Transverse colon (tissue), 4 donors: Measurements from ENCODE around the gene KANK4. TPM values are rescaled to one million over a fixed set of nuclear protein-coding genes. Genes with fewer than 3 reads are reported as not detected.

ENCODE experiments used
- DNase-seq: peaks from one replicate; pipeline ENCODE4 v3.0.0-alpha.2; 2019
- H3K27ac ChIP-seq, 4 donors: fragments of 200-600 bp; sonication (generic); 2 replicates each; pipeline ENCODE4 v1.5.1; 2016 to 2018; ENCODE audit warnings: inconsistent platforms in 4 of 4
- H3K27me3 ChIP-seq: fragments of 200-600 bp; sonication (generic); 2 replicates; pipeline ENCODE4 v1.5.1; 2017; ENCODE audit warnings: inconsistent platforms
- H3K36me3 ChIP-seq, 4 donors: fragments of 200-600 bp; sonication (generic); 2 replicates each; pipeline ENCODE4 v1.5.1; 2017 to 2019; ENCODE audit warnings: inconsistent platforms in 4 of 4
- H3K4me1 ChIP-seq, 4 donors: fragments of 200-600 bp; sonication (generic); 2 replicates each; pipeline ENCODE4 v1.5.1; 2017 to 2020; ENCODE audit warnings: inconsistent platforms in 4 of 4
- H3K4me3 ChIP-seq, 4 donors: fragments of 200-600 bp; sonication (generic); 1 replicate in 1 of 4; 2 replicates in 3 of 4; pipeline versions ENCODE4 v1.5.1 to v1.6.1; 2017 to 2019; ENCODE audit warnings: inconsistent platforms in 4 of 4
- H3K9me3 ChIP-seq, 2 donors: fragments of 200-600 bp; sonication (generic); 2 replicates each; pipeline ENCODE4 v1.5.1; 2017 to 2019; ENCODE audit warnings: inconsistent platforms in 2 of 2
- EP300 ChIP-seq: sonication (generic); formaldehyde crosslinking; IDR thresholded peaks from one replicate; pipeline ENCODE4 v1.6.1; 2017; ENCODE audit warnings: antibody characterized with exemption, low read depth
- POLR2A ChIP-seq: fragments of 450-650 bp; IDR thresholded peaks from one replicate; pipeline ENCODE4 v1.6.1; 2016; ENCODE audit warnings: antibody characterized with exemption, mild to moderate bottlenecking, moderate library complexity
- POLR2AphosphoS5 ChIP-seq, 3 donors: sonication (generic); formaldehyde crosslinking; IDR thresholded peaks; one replicate each; pipeline ENCODE4 v1.6.1; 2016; ENCODE audit warnings: antibody characterized with exemption in 3 of 3
- WGBS, 2 donors: methylation state at CpG; one replicate each; pipeline ENCODE4 v1.1.5; 2018; ENCODE audit warnings: low coverage in 1 of 2; 5-methylcytosine and 5-hydroxymethylcytosine counted together
- in situ Hi-C, 4 donors: fragments of 200-750 bp; cut with MboI; loops; one replicate each; pipeline versions ENCODE4 v1.15.0 to v1.15.1; 2017; ENCODE audit warnings: low sequenced_read_pairs in 3 of 4, low pct_ligation_motif_present in 1 of 4, low pct_unique_long_range_greater_than_20kb in 1 of 4
- intact Hi-C: fragments of 100-400 bp; cut with DNase I; formaldehyde crosslinking; loops from one replicate; pipeline ENCODE4 v1.15.1; 2023; ENCODE audit warnings: low total_unique reads
- total RNA-seq, 4 donors: library from RNA; depleted of rRNA; stranded (reverse); fragments of >200 nt; gene quantifications; one replicate each; pipeline ENCODE4 v1.1.0, GENCODE V29; 2016
- TF ChIP-seq, protein P1 (sequence below), 5 experiments: fragments of 200-600 bp in 3 of 5; fragments of 450-650 bp in 2 of 5; sonication (generic) in 3 of 5; IDR thresholded peaks; 1 replicate in 2 of 5; 2 replicates in 3 of 5; pipeline ENCODE4 v1.5.1; 2016 to 2017; ENCODE audit warnings: antibody characterized with exemption in 5 of 5, inconsistent platforms in 3 of 5, mild to moderate bottlenecking in 2 of 5, moderate library complexity in 1 of 5

The KANK4 gene
- total RNA-seq, 4 donors from 2014 or later: 1.2 to 1.3 TPM; not detected in 2

DNA sequence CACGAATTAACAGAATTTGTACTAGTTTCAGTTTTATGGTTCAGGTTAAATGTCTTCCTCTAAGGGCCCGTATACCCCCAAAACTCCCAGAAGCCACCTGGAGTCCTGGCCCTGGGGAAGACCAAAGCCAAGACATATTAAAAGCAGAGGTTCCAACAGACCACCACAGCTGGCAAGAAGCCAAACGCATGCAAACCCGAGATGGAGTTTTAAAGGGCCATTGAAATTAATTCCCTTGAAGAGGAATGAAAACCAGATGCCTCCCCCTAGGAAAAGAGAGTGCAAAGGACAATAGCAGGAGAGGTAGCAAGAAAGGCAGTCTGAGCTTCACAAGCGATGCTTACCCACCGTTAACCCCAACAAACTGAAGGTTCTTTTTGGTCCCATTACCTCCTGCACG, 48.1 kb downstream of the KANK4 start:
- 69 to 74% methylated on average over 7 of the region's 7 CpGs for WGBS, 2 donors
- Histone ChIP-seq H3K4me3 (no peak overlapping the region), H3K27me3 (no peaks in the 10 kb centered on the region), H3K36me3 (no peaks in the 10 kb centered on the region), H3K9me3 (no peaks in the 10 kb centered on the region), H3K27ac (no peak overlapping the region), H3K4me1 (no peaks in the 10 kb centered on the region)
- TF ChIP-seq POLR2AphosphoS5 (IDR thresholded peaks at IDR 0.05): no peak
- intact Hi-C loops: no loop called here
- no peak for DNase-seq
- in situ Hi-C loops: no loop called here

DNA sequence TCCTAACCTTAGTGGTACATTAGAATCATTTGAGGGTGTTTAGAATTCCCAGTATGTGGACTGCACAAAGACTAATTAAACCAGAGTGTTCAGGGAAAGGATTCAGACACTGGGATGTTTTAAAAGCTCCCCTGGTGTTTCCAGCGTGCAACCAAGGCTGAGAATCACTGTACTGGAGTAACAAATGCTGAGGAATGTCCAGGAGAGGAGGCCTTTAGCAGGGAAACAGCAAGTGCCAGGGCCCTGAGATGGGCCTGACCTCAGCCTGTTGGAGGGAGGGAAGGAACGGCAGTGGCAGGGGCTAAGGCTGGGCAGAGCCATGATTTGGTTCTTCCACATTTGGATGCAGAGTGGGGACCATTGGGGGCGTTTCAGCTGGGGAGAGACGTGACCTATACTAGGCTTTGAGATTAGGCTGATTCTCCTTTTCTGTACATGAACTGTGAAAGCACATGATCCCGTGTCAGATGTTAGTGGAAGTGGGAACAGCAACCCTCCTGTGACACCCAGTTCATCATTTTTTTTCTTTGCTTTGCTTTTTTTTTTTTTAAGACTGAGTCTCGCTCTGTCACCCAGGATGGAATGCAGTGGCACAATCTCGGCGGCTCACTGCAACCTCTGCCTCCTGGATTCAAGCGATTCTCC, 49.3 kb downstream of the KANK4 start:
- in situ Hi-C loops: no loop called here
- Histone ChIP-seq H3K27ac (no peak overlapping the region), H3K36me3 (no peaks in the 10 kb centered on the region), H3K9me3 (no peaks in the 10 kb centered on the region), H3K4me3 (no peak overlapping the region), H3K4me1 (no peaks in the 10 kb centered on the region), H3K27me3 (no peaks in the 10 kb centered on the region)
- intact Hi-C loops: no loop called here
- DNase-seq: no peak
- 91 to 92% methylated on average over 7 to 9 of the region's 9 CpGs for WGBS, 2 donors
- TF ChIP-seq POLR2A: no peak
- no peak for TF ChIP-seq POLR2AphosphoS5 (IDR thresholded peaks at IDR 0.05)
- TF ChIP-seq EP300: no peak
- TF ChIP-seq, protein P1, sequence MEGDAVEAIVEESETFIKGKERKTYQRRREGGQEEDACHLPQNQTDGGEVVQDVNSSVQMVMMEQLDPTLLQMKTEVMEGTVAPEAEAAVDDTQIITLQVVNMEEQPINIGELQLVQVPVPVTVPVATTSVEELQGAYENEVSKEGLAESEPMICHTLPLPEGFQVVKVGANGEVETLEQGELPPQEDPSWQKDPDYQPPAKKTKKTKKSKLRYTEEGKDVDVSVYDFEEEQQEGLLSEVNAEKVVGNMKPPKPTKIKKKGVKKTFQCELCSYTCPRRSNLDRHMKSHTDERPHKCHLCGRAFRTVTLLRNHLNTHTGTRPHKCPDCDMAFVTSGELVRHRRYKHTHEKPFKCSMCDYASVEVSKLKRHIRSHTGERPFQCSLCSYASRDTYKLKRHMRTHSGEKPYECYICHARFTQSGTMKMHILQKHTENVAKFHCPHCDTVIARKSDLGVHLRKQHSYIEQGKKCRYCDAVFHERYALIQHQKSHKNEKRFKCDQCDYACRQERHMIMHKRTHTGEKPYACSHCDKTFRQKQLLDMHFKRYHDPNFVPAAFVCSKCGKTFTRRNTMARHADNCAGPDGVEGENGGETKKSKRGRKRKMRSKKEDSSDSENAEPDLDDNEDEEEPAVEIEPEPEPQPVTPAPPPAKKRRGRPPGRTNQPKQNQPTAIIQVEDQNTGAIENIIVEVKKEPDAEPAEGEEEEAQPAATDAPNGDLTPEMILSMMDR (IDR thresholded peaks at IDR 0.05): no peak

DNA sequence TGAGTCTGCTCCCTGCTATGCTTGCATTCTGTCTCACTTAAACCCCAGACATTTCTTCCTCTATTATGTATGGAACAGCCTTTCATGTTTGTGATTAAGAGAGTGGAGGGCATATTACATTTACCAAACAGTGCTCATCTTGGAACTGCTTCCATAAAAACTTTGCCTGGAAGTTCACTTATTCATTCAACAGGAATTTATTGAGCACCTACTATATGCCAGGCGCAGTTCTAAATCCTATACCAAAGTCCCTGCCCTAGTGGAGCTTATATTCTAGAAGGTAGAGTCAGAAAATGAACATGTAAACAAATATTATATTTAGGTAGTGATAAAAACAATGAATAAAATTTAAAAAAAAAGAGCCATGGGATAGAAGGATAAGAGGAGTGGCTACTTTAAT, 49.8 kb downstream of the KANK4 start:
- TF ChIP-seq, protein P1 (IDR thresholded peaks at IDR 0.05): no peak
- TF ChIP-seq POLR2A (no peak), EP300 (no peak), POLR2AphosphoS5 (IDR thresholded peaks at IDR 0.05) (no peak)
- 98 to 100% methylated on average over 1 of the region's 1 CpG for WGBS, 2 donors
- intact Hi-C loops (no loop called here), in situ Hi-C loops (no loop called here)
- no peaks in the 10 kb centered on the region for H3K27me3 ChIP-seq
- no peak overlapping the region for H3K27ac ChIP-seq
- DNase-seq: no peak
- no peaks in the 10 kb centered on the region for H3K36me3 ChIP-seq
- no peak overlapping the region for H3K4me3 ChIP-seq
- H3K4me1 ChIP-seq: no peaks in the 10 kb centered on the region
- H3K9me3 ChIP-seq: no peaks in the 10 kb centered on the region

DNA sequence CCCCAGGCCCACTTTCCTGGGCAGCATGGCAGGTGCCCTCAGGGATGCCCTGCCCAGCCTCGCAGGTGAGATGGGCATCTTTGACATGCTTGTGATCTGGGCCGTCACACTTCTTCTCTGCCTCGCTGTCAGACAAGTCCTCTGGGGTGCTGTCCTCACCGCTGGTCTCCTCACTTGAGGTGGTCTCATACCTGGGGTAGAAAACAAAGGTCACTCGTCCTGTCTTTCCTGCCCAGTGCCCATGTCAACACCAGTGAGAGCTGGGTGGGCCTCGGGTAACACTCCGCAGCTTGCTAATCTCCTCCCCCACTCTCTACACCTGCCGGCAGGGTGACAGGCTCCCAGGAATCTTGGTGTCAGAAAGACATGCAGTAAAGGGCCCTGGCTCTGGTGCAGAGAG, 50.9 kb downstream of the KANK4 start:
- Histone ChIP-seq H3K4me1 (no peaks in the 10 kb centered on the region), H3K4me3 (no peak overlapping the region), H3K36me3 (no peaks in the 10 kb centered on the region), H3K27ac (no peak overlapping the region), H3K9me3 (no peaks in the 10 kb centered on the region), H3K27me3 (no peaks in the 10 kb centered on the region)
- DNase-seq: no peak
- intact Hi-C loops (no loop called here), in situ Hi-C loops (no loop called here)
- TF ChIP-seq, protein P1 (IDR thresholded peaks at IDR 0.05): no peak
- TF ChIP-seq EP300 (no peak), POLR2A (no peak), POLR2AphosphoS5 (IDR thresholded peaks at IDR 0.05) (no peak)
- 87 to 89% methylated on average over 3 to 8 of the region's 8 CpGs for WGBS, 2 donors
